ENCODE measurements around the gene NSD1.
"Not testable (repeated sequence)": the region's sequence is repeated elsewhere in the genome, so short reads cannot be mapped to it uniquely, and the experiment has no call there.

NSD1 gene

DNA sequence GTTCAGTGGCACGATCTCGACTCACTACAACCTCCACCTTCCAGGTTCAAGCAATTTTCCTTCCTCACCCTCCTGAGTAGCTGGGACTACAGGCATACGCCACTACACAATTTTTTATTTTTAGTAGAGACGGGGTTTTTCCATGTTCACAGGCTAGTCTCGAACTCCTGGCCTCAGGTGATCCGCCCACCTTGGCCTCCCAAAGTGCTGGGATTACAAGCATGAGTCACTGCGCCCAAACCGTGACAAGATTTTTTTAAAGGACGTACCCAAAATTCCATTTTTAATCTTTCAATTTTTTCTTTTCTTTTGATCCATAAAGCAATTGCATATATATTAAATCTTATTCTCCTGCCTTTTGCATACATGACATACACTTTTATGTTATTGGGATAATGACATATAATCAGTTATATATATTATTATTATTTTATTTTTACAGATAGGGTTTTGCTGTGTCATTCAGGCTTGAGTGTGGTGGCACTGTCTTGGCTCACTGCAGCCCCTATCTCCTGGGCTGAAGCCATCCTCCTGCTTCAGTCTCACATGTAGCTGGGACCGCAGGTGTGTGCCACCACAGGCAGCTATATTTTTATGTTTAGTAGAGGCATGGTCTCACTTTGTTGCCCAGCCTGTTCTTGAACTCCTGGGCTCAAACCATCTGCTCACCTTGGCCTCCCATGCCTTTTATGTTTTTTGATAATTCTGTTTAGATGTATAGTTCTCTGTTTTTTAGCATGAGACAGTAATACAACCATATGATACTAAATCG is 98.1 kb downstream of the NSD1 start:
- DNase-seq (ENCODE audit: low spot score): no peak

GRCh38 chr5:177232358-177232757 is 98.8 kb downstream of the NSD1 start:
- no peak for DNase-seq (ENCODE audit: low spot score)

GRCh38 chr5:177232761-177233160 is 99.2 kb downstream of the NSD1 start:
- peak; percentile 56 for DNase-seq (ENCODE audit: low spot score)

DNA sequence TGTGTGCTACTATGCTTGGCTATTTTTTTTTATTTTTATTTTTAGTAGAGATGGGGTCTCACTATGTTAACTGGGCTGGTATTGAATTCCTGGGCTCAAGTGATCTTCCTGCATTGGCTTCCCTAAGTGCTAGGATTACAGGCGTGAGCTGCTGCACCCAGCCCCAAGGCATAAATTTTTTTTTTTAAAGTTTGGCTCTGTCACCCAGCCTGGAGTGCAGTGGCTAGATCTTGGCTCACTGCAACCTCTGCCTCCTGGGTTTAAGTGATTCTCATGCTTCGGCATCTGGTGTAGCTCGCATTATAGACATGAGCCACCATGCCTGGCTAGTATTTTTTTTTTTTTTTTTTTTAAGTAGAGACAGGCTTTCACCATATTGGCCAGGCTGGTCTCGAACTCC is 99.6 kb downstream of the NSD1 start:
- DNase-seq (ENCODE audit: low spot score): no peak

DNA sequence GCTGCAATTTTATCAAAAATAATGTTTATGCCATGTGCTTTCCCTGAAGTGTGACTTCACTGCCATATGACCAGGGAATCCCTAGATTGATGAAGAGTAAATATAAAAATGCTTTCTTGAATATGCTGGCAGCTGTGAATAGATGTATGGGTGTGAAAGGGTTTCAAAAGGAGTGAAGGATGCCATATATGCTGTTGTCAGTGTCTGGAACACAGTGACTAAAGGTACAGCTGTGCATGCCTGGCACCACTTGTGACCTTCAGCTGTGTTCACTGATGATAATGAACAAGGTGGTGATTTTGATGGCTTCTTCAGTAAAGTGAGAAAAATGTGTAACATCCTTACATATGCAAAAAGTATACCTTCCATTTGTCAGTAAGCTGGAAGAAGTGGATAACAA is 100.2 kb downstream of the NSD1 start:
- no peak for DNase-seq (ENCODE audit: low spot score)

- no peak for DNase-seq (ENCODE audit: low spot score)
These were observed 101.3 kb downstream of the NSD1 start for GRCh38 chr5:177234841-177235240.

GRCh38 chr5:177241768-177242167 is 108.2 kb downstream of the NSD1 start:
- no peak for DNase-seq (ENCODE audit: low spot score)

- DNase-seq (ENCODE audit: low spot score): no peak
These were observed 108.7 kb downstream of the NSD1 start for GRCh38 chr5:177242304-177242703.

GRCh38 chr5:177249761-177250537 is 116.4 kb downstream of the NSD1 start:
- DNase-seq (ENCODE audit: low spot score): no peak

GRCh38 chr5:177253252-177253651 is 119.7 kb downstream of the NSD1 start:
- DNase-seq (ENCODE audit: low spot score): no peak

GRCh38 chr5:177256296-177256695 is 122.7 kb downstream of the NSD1 start:
- DNase-seq (ENCODE audit: low spot score): no peak

GRCh38 chr5:177258711-177259110 is 125.1 kb downstream of the NSD1 start:
- not testable (repeated sequence) for DNase-seq (ENCODE audit: low spot score)

- no peak for DNase-seq (ENCODE audit: low spot score)
These were observed 127.4 kb downstream of the NSD1 start for GRCh38 chr5:177260961-177261360.

- no peak for DNase-seq (ENCODE audit: low spot score)
These were observed 127.9 kb downstream of the NSD1 start for GRCh38 chr5:177261510-177261909.

GRCh38 chr5:177264178-177264577 is 130.6 kb downstream of the NSD1 start:
- no peak for DNase-seq (ENCODE audit: low spot score)

DNA sequence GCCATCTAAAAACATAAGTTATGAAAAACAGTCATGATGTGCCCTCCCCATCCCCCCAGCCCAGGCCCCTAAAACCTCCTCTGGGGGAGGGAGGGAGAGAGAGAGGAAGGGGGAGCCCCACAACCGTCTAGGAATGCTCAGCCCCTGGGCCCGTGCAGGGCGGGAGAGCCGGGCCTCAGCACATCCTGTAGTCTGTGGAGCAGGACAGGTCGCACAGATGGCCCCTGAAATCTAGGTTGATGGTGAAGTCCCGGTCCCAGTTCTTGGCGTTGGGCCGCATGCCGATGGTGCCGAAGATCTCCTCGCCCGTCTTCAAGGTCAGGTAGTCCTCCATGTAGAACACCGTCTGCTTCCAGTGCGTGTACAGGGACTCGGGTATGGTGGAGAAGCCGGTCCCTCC is 131.8 kb downstream of the NSD1 start:
- DNase-seq (ENCODE audit: low spot score): no peak

- DNase-seq (ENCODE audit: low spot score): no peak
These were observed 135.8 kb downstream of the NSD1 start for GRCh38 chr5:177269232-177269895.

DNA sequence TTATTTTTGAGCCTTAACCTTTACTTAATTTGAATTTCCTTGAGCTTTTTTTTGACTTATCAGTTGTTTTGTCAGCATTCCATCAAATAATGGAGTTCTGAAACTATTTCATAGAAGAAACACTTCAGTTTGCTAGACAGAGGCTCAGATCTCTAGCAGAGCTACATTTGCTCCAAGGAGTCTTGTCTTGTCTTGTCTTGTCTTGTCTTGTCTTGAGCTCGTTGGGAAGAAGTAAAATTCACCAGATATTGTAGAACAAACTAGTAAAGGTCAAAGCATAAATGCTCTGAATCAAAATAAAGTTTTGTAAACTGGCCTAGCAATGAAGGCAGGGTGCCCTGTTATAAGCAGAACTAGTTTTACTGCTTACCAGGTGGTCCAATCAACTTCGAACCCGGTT is 136.4 kb downstream of the NSD1 start:
- no peak for DNase-seq (ENCODE audit: low spot score)

DNA sequence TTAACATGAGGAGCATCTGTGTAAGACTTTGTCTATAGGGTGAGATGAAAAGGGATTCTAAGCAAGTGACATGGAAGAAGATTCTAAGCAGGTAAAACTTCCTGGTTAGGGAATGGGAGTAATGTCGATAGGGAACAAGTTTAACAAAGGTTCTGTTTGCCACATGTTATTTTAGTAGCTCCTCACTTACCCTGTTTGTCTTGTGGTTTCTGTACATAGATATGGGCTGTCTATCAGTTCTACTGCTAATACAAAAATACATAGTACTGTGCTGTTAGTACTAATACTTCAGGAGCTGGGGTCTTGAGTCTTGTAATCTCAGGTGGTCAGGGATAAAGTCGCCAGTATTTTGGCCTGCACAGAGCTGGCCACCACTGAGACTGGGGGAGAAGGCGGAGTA is 137.1 kb downstream of the NSD1 start:
- DNase-seq (ENCODE audit: low spot score): no peak

DNA sequence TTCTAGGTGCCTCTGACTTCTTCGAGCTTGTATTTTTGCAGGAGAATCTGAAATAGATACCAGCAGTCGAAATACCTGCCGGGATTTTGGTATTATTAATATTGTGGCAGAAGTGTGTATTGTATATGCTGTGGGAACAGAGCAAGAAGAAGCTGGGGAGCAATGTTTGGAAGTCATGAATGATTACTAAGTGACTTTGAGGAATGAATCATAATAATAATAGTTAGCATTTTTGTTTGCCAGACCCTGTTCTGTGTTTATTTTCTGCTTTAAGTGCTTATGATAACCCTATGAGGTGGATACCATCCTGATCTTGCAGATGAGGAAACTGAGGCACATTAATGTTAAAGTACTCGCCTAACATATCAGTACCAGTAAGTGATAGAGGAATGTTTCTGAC is 137.5 kb downstream of the NSD1 start:
- DNase-seq (ENCODE audit: low spot score): no peak

- no peak for DNase-seq (ENCODE audit: low spot score)
These were observed 142.3 kb downstream of the NSD1 start for GRCh38 chr5:177275883-177276282.

DNA sequence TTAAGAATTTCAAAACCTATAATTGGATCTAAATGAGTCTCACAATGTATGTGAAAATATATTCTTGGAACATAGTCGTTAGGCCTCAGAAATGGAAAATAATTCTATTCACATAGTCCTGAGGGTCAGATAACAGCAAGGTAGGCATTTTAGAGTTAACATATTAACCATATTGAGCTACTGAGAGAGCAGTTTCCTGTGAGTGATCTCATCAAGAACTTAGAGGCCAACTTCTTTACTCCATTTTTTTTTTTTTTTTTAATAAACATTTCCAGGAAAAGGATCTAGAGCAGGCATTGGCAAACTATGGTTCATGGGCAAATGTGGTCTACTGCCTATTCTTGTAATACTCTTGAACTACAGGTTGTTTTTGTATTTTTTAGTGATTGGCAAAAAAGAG is 143.3 kb downstream of the NSD1 start:
- DNase-seq (ENCODE audit: low spot score): no peak

DNA sequence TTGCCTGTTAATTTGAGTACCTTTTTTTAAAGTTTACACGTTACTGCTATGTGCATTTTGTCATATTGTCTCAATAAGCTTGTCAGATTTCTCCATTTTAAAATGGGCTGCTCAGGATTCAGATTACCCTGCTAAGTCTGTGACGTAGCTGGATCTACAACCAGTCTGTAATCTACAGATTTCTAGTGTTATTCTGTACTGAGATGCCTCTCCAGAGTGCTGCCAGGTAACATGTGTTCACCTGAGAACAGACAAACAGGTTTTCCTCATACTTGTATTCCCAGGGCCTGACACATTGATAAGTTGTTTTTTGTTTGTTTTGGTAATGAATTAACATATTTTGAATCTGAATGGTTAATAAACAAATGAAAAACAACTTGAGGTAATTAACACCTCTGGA is 154.6 kb downstream of the NSD1 start:
- no peak for DNase-seq (ENCODE audit: low spot score)

Data from AG08395 (cell line).